Mononuclear cell (primary cell): Measurements from ENCODE around the gene C5orf15. TPM values are rescaled to one million over a fixed set of nuclear protein-coding genes. Genes with fewer than 3 reads are reported as not detected.

Source experiments
- H3K27me3 ChIP-seq: 2 replicates; pipeline ENCODE4 v1.6.0; 2011; ENCODE audit warnings: low read length, control low read depth; ENCODE audit not compliant: insufficient read depth
- H3K4me1 ChIP-seq: 2 replicates; pipeline ENCODE4 v1.5.1; 2011; ENCODE audit warnings: mild to moderate bottlenecking, low read length, control low read depth; ENCODE audit not compliant: insufficient read depth
- H3K4me3 ChIP-seq: 2 replicates; pipeline ENCODE4 v1.5.1; 2011; ENCODE audit warnings: mild to moderate bottlenecking, low read length, moderate library complexity
- H3K9me3 ChIP-seq: 2 replicates; pipeline ENCODE4 v1.5.1; 2011; ENCODE audit warnings: low read depth, mild to moderate bottlenecking, control low read depth, low read length
- total RNA-seq: library from RNA; depleted of rRNA; stranded (reverse); fragments of >200 nt; gene quantifications from one replicate; pipeline ENCODE4 v1.2.3, GENCODE V29; 2012

C5orf15 gene
- 26.6 TPM for total RNA-seq

DNA sequence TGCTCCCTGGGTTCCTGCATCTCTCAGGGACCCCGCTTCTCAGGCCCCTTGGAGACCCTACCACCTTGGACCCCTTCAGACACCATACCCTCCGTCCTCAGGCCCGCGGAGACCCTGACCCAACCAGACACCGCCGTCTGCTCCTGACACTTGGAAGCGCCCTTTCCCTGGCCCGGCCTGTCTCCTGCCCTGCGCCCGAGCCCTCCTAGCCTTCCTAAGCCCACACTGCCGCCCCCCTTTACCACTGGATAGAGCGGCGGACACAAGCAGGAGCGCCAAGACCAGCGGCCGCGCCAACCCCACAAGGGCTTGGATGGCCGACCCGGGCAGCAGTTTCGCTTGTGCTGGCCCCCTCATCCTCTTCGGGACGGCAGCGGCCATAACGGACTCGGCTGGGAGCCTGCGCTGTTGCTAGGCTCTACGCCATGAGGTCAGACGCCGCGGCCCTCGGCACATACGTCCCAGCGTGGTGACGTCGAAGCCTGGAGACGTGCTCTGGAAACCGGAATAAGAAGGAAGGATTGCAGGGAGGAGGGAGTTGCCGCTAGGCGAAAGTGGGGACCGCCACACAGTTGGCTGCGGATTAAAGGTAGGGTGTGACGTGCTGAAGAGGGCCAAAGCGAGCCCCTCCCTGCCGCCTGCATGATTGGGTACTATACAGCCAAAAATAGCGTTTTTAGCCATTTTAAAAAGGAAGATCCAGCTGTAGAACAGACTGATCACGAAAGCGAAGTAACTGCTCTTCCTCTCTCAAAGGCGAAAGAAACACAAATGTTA, at the start of gene C5orf15:
C5orf15 (minus strand) TSS at position 422 of the 777 bp plus-strand sequence; CDS start at position 381, 41 bp downstream.
- Histone ChIP-seq H3K4me1 (peaks cover 24% of the 10 kb centered on the region), H3K27me3 (no peaks in the 10 kb centered on the region), H3K4me3 (peak within 1 kb of the TSS; percentile 87)

GRCh38 chr5:134008266-134008749, 39.9 kb upstream of the C5orf15 start:
- H3K27me3 ChIP-seq, result peaks cover 20% of the 10 kb centered on the region
- H3K9me3 ChIP-seq, result no peaks in the 10 kb centered on the region
- peaks cover 15% of the 10 kb centered on the region for H3K4me1 ChIP-seq
- H3K4me3 ChIP-seq, result no peak overlapping the region

More for the DNA sequence above, at the start of gene C5orf15:
- no peaks in the 10 kb centered on the region for H3K9me3 ChIP-seq

GRCh38 chr5:134007581-134008265, 39.3 kb upstream of the C5orf15 start:
- H3K4me1 ChIP-seq, result peaks cover 21% of the 10 kb centered on the region
- peaks cover 14% of the 10 kb centered on the region for H3K27me3 ChIP-seq
- no peak overlapping the region for H3K4me3 ChIP-seq
- no peaks in the 10 kb centered on the region for H3K9me3 ChIP-seq

DNA sequence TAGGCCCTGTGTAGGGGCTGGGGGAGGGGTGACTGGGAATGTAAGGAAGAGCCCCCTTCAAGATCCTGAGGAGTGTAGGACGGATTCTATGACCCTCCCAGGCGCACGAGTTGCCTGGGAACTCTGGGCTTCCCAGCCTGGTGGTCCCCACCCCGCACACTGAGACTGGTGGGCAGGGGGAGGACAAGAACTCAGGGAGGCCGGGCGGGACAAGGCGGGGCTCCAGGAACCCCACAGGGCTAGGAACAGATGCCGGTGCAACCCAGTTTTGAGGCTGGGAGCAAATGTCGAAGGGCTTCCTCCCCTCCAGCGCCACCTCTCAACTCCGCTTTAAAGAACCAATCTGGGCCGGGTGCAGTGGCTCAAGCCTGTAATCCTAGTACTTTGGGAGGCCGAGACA, 37.7 kb upstream of the C5orf15 start:
- Histone ChIP-seq H3K27me3 (peaks cover 13% of the 10 kb centered on the region), H3K4me3 (no peak overlapping the region), H3K9me3 (no peaks in the 10 kb centered on the region), H3K4me1 (peaks cover 36% of the 10 kb centered on the region)

- Histone ChIP-seq H3K4me1 (peaks cover 40% of the 10 kb centered on the region), H3K4me3 (peak overlapping the region; percentile 78), H3K27me3 (peaks cover 8% of the 10 kb centered on the region), H3K9me3 (no peaks in the 10 kb centered on the region)
These were observed 37.1 kb upstream of the C5orf15 start for GRCh38 chr5:134005417-134006061.

GRCh38 chr5:134004626-134005416, 36.4 kb upstream of the C5orf15 start, which contains the start of gene VDAC1:
TSS of gene VDAC1 (minus strand) at chr5:134004975. CDS start at chr5:133993012, 11,963 bp downstream.
- H3K4me3 ChIP-seq, result peak within 1 kb of the TSS; percentile 78
- H3K27me3 ChIP-seq, result peaks cover 8% of the 10 kb centered on the region
- H3K4me1 ChIP-seq, result peaks cover 40% of the 10 kb centered on the region
- H3K9me3 ChIP-seq, result no peaks in the 10 kb centered on the region

DNA sequence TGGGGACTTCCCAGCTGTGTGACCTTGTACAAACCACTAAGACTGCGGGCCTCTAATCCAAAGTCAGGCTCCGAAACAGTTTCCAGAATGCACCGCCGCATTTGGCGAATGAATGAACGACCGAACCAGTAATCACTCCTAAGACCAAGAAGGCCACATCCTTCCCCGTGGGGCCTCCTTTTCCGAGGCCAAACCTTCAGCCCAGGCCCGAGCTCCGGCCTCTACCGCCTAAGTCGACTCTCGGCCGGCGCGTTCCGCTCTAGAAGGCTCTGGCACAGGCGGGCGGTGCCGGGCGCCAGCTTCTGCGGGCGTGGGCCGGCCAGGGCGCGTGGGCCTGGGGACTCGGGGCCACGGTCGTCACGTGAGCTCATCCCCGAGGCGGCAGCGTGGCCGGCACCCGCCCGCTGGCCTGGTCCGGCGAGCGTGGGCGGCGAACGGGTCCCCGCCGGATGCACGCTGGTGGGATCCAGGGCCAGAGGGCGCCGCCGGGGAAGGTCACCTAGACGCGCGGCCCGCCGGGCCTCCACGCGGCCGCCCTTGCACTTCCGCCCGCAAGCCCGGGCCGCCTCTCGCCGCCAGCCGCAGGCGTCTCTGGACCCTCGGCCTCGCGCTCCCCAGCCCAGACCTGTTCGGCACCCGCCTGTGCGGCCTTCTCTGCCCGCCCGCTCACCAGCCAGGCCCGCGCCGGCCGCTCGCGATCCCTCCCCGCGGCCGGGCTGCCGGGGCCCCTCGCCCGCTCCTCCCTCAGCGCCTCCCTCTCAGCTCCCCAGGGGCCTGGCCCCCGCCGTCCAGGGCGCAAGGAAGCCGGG, 35.6 kb upstream of the C5orf15 start:
- Histone ChIP-seq H3K4me1 (peaks cover 40% of the 10 kb centered on the region), H3K9me3 (no peaks in the 10 kb centered on the region), H3K27me3 (peaks cover 8% of the 10 kb centered on the region), H3K4me3 (peak overlapping the region; percentile 78)

- no peaks in the 10 kb centered on the region for H3K9me3 ChIP-seq
- peaks cover 40% of the 10 kb centered on the region for H3K4me1 ChIP-seq
- peaks cover 1% of the 10 kb centered on the region for H3K27me3 ChIP-seq
- H3K4me3 ChIP-seq, result peak overlapping the region; percentile 78
These were observed 34.8 kb upstream of the C5orf15 start for GRCh38 chr5:134003064-134003816.

DNA sequence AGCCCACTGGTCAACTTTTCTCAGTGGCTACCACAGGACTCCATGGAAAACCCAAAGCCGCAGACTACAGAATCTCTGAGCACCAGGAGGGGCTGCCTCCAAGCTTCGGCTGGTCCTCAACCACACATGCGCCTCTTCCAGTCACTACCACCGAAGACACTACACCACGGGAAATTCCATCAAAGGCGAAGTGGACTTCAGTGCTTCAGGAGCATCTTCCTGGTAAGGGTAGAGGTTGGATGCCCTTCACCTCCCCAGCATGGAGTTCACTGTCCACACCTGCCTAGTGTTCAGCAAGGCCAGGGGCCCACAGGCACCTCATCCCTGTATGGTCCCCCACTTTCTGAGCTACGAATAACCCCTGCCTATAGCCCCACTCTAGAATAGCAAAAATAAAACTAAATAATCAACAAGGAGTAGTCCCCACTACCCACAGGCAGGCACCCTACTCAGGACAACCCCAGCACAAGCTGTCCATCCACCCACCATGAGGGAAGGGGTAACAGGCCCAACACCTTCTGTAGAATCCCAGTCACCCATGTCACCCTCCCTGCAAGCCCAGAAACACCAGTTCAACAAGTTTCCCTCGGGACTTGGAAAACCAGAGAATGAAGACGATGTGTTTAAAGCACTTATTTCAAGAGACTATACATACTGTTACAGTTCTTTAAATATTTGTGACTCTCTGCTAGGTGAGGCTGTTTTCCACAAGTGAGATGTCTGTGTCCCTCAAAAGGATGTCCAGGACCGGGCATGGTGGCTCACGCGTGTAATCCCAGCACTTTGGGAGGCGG, 33.7 kb upstream of the C5orf15 start:
- H3K9me3 ChIP-seq, result no peaks in the 10 kb centered on the region
- H3K4me3 ChIP-seq, result no peak overlapping the region
- no peaks in the 10 kb centered on the region for H3K27me3 ChIP-seq
- H3K4me1 ChIP-seq, result peaks cover 40% of the 10 kb centered on the region

DNA sequence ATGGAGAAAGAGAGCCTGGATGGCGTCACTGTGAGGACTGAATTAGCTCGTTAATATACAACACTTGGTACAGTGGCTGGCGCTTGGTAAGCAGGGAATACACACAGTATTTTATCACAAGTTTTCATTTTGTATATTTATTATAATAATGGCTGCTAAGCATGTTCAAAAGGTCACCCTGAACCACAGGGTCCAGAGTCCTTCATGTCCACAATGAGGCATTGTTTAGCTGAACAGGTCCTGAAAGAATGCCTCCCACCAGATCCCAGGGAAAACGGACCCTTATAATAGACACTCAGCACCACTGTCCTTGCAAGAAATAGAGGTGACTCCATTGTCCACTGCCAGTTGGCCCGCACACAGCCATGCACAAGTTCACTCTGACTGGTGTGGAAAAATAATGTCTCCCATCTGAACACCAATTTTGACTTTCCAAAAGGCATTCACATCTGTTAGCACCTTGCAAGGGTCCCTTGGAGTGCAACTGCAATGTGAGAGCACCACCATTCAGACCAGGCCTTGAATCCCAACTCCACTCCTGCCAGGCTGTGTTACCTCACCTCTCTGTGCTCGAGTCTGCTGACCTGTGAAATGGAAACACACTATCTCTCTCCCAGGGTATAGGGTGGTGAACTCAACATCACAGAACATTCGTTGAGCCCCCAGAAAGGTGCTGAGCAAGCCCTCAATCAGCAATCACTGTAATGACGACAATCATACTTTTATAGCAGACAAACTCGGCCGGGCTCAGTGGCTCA, 32.5 kb upstream of the C5orf15 start:
- peaks cover 50% of the 10 kb centered on the region for H3K4me1 ChIP-seq
- no peak overlapping the region for H3K4me3 ChIP-seq
- H3K27me3 ChIP-seq, result no peaks in the 10 kb centered on the region
- H3K9me3 ChIP-seq, result no peaks in the 10 kb centered on the region

DNA sequence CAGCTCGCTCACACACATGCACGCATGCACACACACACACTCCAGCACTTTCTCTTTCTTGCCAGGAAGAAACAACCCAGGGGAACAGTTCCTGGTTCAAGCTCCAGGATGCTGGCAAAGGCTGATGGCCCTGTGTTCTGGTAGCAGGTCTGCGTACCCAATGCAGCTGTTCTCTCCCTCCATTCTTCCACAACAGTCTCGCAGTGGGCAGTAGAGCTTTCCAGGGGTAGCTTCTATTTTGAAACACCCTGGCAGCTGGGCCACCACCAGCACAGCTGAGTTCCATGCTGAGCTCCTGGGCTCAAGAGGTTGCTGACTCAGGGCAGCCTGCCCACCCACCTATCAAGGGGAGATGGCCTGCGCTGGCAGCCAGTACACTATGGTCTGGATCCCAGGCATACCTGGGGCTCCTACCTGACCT, 31.7 kb upstream of the C5orf15 start:
- no peaks in the 10 kb centered on the region for H3K27me3 ChIP-seq
- no peak overlapping the region for H3K4me3 ChIP-seq
- peaks cover 44% of the 10 kb centered on the region for H3K4me1 ChIP-seq
- no peaks in the 10 kb centered on the region for H3K9me3 ChIP-seq

DNA sequence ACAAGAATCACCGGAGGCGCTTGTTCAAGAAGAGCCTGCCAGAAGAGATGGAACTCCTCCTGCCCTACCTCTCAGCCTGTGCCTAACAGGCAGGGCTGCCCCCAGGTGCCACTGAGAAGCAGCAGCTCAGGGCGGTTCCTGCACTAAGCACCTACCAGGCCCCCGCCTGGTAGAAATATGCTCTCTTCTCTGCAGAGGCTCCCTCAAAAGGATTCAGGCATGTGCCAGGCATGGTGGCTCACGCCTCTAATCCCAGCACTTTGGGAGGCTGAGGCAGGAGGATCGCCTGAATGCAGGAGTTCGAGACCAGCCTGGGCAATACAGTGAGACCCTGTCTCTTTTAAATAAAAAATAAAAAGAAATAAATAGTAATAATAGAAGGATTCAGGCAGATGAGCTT, 30.4 kb upstream of the C5orf15 start:
- H3K27me3 ChIP-seq, result no peaks in the 10 kb centered on the region
- H3K4me3 ChIP-seq, result no peak overlapping the region
- H3K9me3 ChIP-seq, result no peaks in the 10 kb centered on the region
- peaks cover 43% of the 10 kb centered on the region for H3K4me1 ChIP-seq
